AG08395 (cell line): ENCODE measurements around the gene THAP3.

Experiments
- DNase-seq: peaks from one replicate; pipeline ENCODE4 v3.0.0; 2012; ENCODE audit warnings: mixed read lengths, low spot score

Gene THAP3

DNA sequence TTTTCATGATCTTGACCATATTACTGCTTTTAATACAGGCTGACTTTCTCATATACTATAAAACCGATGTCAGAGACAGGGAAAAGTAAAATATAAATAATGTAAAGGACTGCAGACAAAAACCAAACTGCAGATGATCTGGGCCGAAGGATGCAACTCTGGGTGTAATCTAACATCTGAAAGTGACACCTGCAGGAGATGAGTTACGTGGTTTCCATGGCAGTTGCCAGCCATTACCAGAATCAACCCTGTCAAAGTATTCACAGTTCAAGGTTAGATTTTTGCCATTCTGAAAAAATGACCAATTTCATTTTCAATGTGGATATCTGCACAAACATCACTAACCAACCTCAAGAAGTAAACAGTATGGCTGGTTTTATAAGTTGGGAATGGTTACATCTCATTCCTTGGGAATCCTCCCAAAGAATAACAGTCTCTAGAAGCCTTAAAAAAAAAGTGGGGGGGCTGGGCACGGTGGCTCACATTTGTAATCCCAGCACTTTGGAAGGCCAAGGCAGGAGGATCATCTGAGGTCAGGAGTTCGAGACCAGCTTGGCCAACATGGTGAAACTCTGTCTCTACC is 49.2 kb downstream of the THAP3 start:
- no peak for DNase-seq

DNA sequence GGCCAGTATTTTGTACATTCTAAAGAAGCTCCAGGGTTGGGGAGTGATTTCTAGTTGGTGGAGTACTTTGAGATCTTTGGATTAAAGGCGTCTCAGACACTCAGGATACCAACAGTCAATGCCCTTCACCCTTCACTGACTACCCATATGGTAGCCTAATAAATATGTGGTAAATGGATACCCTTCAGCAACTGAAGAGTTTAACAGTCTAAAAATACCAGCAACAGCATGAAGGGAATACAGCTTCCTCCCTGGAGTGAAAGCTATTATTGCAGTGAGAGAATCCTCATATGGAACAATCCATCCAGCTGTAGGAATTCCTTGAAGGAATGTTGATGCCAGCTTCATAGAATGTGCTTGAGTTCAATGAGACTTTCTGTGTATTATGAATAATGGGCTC is 50.1 kb downstream of the THAP3 start:
- no peak for DNase-seq

DNA sequence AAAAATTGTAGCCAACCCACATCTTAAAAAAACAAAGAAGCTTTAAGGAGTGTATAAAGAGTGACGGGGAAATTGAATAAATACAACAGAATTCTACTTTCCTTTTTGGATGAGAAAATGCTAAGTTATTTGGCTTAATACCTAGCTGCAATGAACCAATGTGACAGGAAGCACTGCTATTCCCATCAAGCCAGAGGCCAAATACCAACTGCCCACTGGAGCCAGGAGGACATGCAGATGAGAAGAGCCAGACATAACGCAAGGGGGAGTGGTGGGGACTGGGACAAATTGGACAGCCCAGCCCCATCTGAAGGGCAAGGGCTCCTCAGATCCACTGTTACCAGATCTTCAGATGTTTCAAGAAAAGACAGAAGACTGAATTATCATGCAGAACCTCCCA is 51.3 kb downstream of the THAP3 start:
- DNase-seq = no peak
